ENCODE results near the gene ERC2. TPM values are rescaled to one million over a fixed set of nuclear protein-coding genes. Genes with fewer than 3 reads are reported as not detected.

ERC2 gene
- total RNA-seq, 1 donor from 2014 or later, result 32.5 TPM

GRCh38 chr3:55775366-55776154, 692.7 kb downstream of the ERC2 start:
- Mint-ChIP-seq H3K4me1 (ENCODE audit: low read depth) (peaks cover 7% of the 10 kb centered on the region), H3K36me3 (ENCODE audit: insufficient read depth) (no peaks in the 10 kb centered on the region), H3K27ac (peak overlapping the region; percentile 54), H3K4me3 (ENCODE audit: low read depth) (no peak overlapping the region), H3K9me3 (ENCODE audit: low read depth) (peaks cover 3% of the 10 kb centered on the region), H3K27me3 (no peaks in the 10 kb centered on the region)
- no peak for TF ChIP-seq CTCF (IDR thresholded peaks at IDR 0.05; ENCODE audit: unreplicated experiment)
- no peak for DNase-seq (ENCODE audit: low spot score, unreplicated experiment)

GRCh38 chr3:55774856-55775255, 693.4 kb downstream of the ERC2 start:
- Mint-ChIP-seq H3K4me3 (ENCODE audit: low read depth) (no peak overlapping the region), H3K27me3 (no peaks in the 10 kb centered on the region), H3K27ac (no peak overlapping the region), H3K4me1 (ENCODE audit: low read depth) (peaks cover 5% of the 10 kb centered on the region), H3K9me3 (ENCODE audit: low read depth) (peaks cover 3% of the 10 kb centered on the region), H3K36me3 (ENCODE audit: insufficient read depth) (no peaks in the 10 kb centered on the region)
- no peak for TF ChIP-seq CTCF (IDR thresholded peaks at IDR 0.05; ENCODE audit: unreplicated experiment)
- no peak for DNase-seq (ENCODE audit: low spot score, unreplicated experiment)

DNA sequence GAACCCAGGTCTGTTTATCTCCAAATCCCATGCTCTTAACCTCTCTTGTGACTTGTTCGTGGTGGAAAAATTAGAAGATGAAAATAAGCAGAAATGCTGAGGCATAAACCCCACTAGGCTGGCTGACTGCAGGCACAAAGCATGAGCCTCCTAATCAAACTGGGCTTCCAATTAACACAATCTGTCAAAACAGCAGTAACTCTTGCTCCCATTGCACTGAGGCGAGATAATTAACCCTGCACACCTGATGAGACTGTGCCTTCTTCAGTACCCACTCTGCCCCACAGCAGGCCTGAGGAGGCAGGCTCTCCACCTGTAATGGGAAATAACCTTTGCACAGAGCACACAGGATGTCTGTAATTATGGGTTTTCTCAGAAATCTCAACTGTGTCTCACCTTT, 696.8 kb downstream of the ERC2 start:
- no peak overlapping the region for H3K27ac Mint-ChIP-seq
- H3K4me3 Mint-ChIP-seq (ENCODE audit: low read depth), result no peak overlapping the region
- TF ChIP-seq CTCF (IDR thresholded peaks at IDR 0.05; ENCODE audit: unreplicated experiment), result no peak
- no peaks in the 10 kb centered on the region for H3K27me3 Mint-ChIP-seq
- H3K36me3 Mint-ChIP-seq (ENCODE audit: insufficient read depth), result no peaks in the 10 kb centered on the region
- no peaks in the 10 kb centered on the region for H3K9me3 Mint-ChIP-seq (ENCODE audit: low read depth)
- DNase-seq (ENCODE audit: low spot score, unreplicated experiment), result no peak
- H3K4me1 Mint-ChIP-seq (ENCODE audit: low read depth), result peaks cover 2% of the 10 kb centered on the region

DNA sequence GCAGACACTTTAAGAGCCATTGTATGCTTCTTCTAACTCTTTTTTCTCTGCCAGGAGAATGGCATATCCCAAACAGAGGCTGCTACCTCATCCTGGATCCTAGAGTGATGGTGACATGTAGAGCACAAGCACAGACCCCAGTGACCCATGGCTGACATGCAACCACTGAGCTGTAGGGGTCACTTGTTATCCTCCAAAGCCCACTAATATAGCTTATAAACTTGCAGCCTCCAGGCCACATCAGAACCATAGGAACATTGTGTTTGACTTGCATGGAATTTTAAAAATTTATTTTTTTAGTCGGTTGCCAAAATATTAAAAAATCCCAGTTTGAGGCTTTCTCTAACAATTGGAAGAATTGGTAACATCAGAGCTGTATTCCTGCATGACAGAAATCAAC, 698.2 kb downstream of the ERC2 start:
- H3K27ac Mint-ChIP-seq, result no peak overlapping the region
- no peak for TF ChIP-seq CTCF (IDR thresholded peaks at IDR 0.05; ENCODE audit: unreplicated experiment)
- no peak overlapping the region for H3K4me3 Mint-ChIP-seq (ENCODE audit: low read depth)
- no peaks in the 10 kb centered on the region for H3K36me3 Mint-ChIP-seq (ENCODE audit: insufficient read depth)
- peaks cover 2% of the 10 kb centered on the region for H3K4me1 Mint-ChIP-seq (ENCODE audit: low read depth)
- H3K9me3 Mint-ChIP-seq (ENCODE audit: low read depth), result no peaks in the 10 kb centered on the region
- no peaks in the 10 kb centered on the region for H3K27me3 Mint-ChIP-seq
- DNase-seq (ENCODE audit: low spot score, unreplicated experiment), result no peak

DNA sequence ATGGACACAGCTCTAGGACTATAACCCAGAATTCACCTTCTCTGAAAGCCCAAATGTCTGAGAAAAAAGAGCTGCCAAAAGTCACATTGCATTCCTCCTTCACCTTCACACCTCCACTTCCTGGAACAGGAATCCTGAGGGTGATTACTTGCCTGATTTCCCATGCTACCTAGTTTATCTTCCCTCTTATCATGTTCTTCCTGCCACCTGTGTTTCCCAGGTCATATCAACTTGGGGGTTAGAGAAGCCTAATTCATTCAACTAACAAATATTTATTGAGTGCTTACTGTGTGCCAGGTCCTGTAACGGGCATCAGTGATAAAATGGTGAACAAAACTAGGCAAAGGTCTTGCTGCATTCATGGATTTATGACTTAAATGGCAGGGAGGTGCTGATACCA, 701.5 kb downstream of the ERC2 start:
- no peaks in the 10 kb centered on the region for H3K27me3 Mint-ChIP-seq
- H3K27ac Mint-ChIP-seq, result no peak overlapping the region
- peaks cover 4% of the 10 kb centered on the region for H3K4me1 Mint-ChIP-seq (ENCODE audit: low read depth)
- DNase-seq (ENCODE audit: low spot score, unreplicated experiment), result no peak
- H3K4me3 Mint-ChIP-seq (ENCODE audit: low read depth), result no peak overlapping the region
- no peaks in the 10 kb centered on the region for H3K9me3 Mint-ChIP-seq (ENCODE audit: low read depth)
- TF ChIP-seq CTCF (IDR thresholded peaks at IDR 0.05; ENCODE audit: unreplicated experiment), result no peak
- H3K36me3 Mint-ChIP-seq (ENCODE audit: insufficient read depth), result no peaks in the 10 kb centered on the region
